HepG2 (cell line): ENCODE measurements around the gene GRAP. TPM values are rescaled to one million over a fixed set of nuclear protein-coding genes. Genes with fewer than 3 reads are reported as not detected.
A peak's percentile ranks its signal among the peaks of the same experiment; 100 is the strongest.

ENCODE experiments used
- AGO2 ChIP-seq: fragments of 200-400 bp; formaldehyde crosslinking; optimal IDR thresholded peaks from 2 replicates; pipeline ENCODE3; 2017; ENCODE audit warnings: mild to moderate bottlenecking, low read depth, low read length, moderate library complexity
- CHCHD3 ChIP-seq: sonication (generic); formaldehyde crosslinking; IDR thresholded peaks from 2 replicates; pipeline ENCODE4 v1.8.0; 2022; ENCODE audit warnings: mild to moderate bottlenecking, missing genetic modification reagents, moderate library complexity
- HNF1A ChIP-seq, 2 experiments: sonication (generic) in 1 of 2; formaldehyde crosslinking in 1 of 2; IDR thresholded peaks; 2 replicates each; pipeline versions ENCODE4 v1.4.0 to v1.6.1; 2016 to 2020; ENCODE audit warnings: borderline replicate concordance in 1 of 2, low read depth in 1 of 2, mild to moderate bottlenecking in 1 of 2, missing genetic modification reagents in 1 of 2
- HOMEZ ChIP-seq: IDR thresholded peaks from 2 replicates; pipeline ENCODE4 v1.6.1; 2016; ENCODE audit warnings: low read depth
- IKZF5 ChIP-seq: IDR thresholded peaks from 2 replicates; pipeline ENCODE4 v1.6.1; 2018; ENCODE audit warnings: missing genetic modification reagents, mild to moderate bottlenecking, missing compliant biosample characterization
- NFE2L2 ChIP-seq: fragments of 150-350 bp; IDR thresholded peaks from 2 replicates; pipeline ENCODE4 v1.6.1; 2014; ENCODE audit warnings: low read length
- RCOR2 ChIP-seq: IDR thresholded peaks from 2 replicates; pipeline ENCODE4 v1.6.1; 2016; ENCODE audit warnings: missing biosample characterization, missing genetic modification reagents
- SKI ChIP-seq: fragments of 450-650 bp; IDR thresholded peaks from one replicate; pipeline ENCODE4 v1.6.1; 2018; ENCODE audit warnings: mild to moderate bottlenecking; ENCODE audit not compliant: partially characterized antibody
- ZBED4 ChIP-seq: sonication (generic); formaldehyde crosslinking; IDR thresholded peaks from 2 replicates; pipeline ENCODE4 v1.4.0; 2020; ENCODE audit warnings: missing genetic modification reagents, borderline replicate concordance
- ZNF205 ChIP-seq: IDR thresholded peaks from 2 replicates; pipeline ENCODE4 v1.6.1; 2018; ENCODE audit warnings: missing biosample characterization, missing genetic modification reagents
- ZNF264 ChIP-seq: sonication (generic); formaldehyde crosslinking; IDR thresholded peaks from 2 replicates; pipeline ENCODE4 v1.4.0; 2020; ENCODE audit warnings: missing genetic modification reagents
- ZNF33A ChIP-seq: sonication (generic); formaldehyde crosslinking; IDR thresholded peaks from 2 replicates; pipeline ENCODE4 v1.5.1; 2020; ENCODE audit warnings: missing genetic modification reagents, mild to moderate bottlenecking, moderate library complexity, borderline replicate concordance
- ZNF570 ChIP-seq: sonication (generic); formaldehyde crosslinking; IDR thresholded peaks from 2 replicates; pipeline ENCODE4 v1.4.0; 2020; ENCODE audit warnings: mild to moderate bottlenecking, missing genetic modification reagents, borderline replicate concordance
- ZNF605 ChIP-seq: sonication (generic); formaldehyde crosslinking; IDR thresholded peaks from 2 replicates; pipeline ENCODE4 v1.8.0; 2022; ENCODE audit warnings: mild to moderate bottlenecking, missing genetic modification reagents
- ZNF670 ChIP-seq: sonication (generic); formaldehyde crosslinking; IDR thresholded peaks from 2 replicates; pipeline ENCODE4 v1.8.0; 2022; ENCODE audit warnings: mild to moderate bottlenecking, missing genetic modification reagents, borderline replicate concordance
- ZNF746 ChIP-seq: sonication (generic); formaldehyde crosslinking; IDR thresholded peaks from 2 replicates; pipeline ENCODE4 v1.8.0; 2022; ENCODE audit warnings: mild to moderate bottlenecking, missing genetic modification reagents
- ZNF75D ChIP-seq: sonication (generic); formaldehyde crosslinking; IDR thresholded peaks from 2 replicates; pipeline ENCODE4 v1.8.1; 2023; ENCODE audit warnings: missing genetic modification reagents, mild to moderate bottlenecking, borderline replicate concordance
- ZNF776 ChIP-seq: sonication (generic); formaldehyde crosslinking; IDR thresholded peaks from 2 replicates; pipeline ENCODE4 v1.4.0; 2020; ENCODE audit warnings: mild to moderate bottlenecking, missing genetic modification reagents
- polyA plus RNA-seq, 8 experiments: library from polyadenylated mRNA; depleted of rRNA in 3 of 8; stranded (reverse) in 7 of 8; unstranded in 1 of 8; fragments of >200 nt; fragmentation: Illumina TruSeq in 4 of 8; extraction: Trizol in 4 of 8; gene quantifications; 2 replicates each; pipeline versions ENCODE4 v1.2.1 to v1.2.3, GENCODE V29; 2011 to 2016; ENCODE audit warnings: low read depth in 4 of 8, missing spikeins in 1 of 8, mixed read lengths in 1 of 8; ENCODE audit not compliant: insufficient read depth in 1 of 8
- total RNA-seq, 5 experiments: library from RNA; depleted of rRNA; stranded (reverse); fragments of >200 nt; fragmentation: Illumina TruSeq; extraction: Trizol; gene quantifications; 2 replicates each; pipeline ENCODE4 v1.2.3, GENCODE V29; 2016; ENCODE audit warnings: low read depth in 1 of 5

GRAP gene
- total and polyA plus RNA-seq, 2 of the 13 experiments (the other 11 are each of a cell fraction or from before 2014, with no cell fraction given): 0.77 to 1.7 TPM

- TF ChIP-seq ZNF746 (CRISPR knock-in tag) (peak; percentile 52; the same call in 1 of the 2 replicates), AGO2 (peak; percentile 84), ZNF75D (CRISPR knock-in tag) (no peak), NFE2L2 (peak; percentile 15; the same call in 1 of the 2 replicates), ZNF33A (CRISPR knock-in tag) (no peak), ZBED4 (CRISPR knock-in tag) (peak; percentile 56; the same call in 1 of the 2 replicates), ZNF605 (peak; percentile 32; the same call in 1 of the 2 replicates), IKZF5 (0 out of 2 replicates have a peak, but pooled peaks have one; percentile 18), RCOR2 (CRISPR knock-in tag) (peak; percentile 58; the same call in 1 of the 2 replicates), ZNF776 (CRISPR knock-in tag) (no peak), ZNF205 (CRISPR knock-in tag) (peak; percentile 87), SKI (peak; percentile 41), ZNF264 (peak; percentile 100), ZNF670 (CRISPR knock-in tag) (no peak; the same call in 1 of the 2 replicates), HOMEZ (CRISPR knock-in tag) (0 out of 2 replicates have a peak, but pooled peaks have one; percentile 11), HNF1A (IDR thresholded peaks at IDR 0.05; ENCODE audit: low read depth) (no peak), HNF1A (CRISPR knock-in tag; IDR thresholded peaks at IDR 0.05; ENCODE audit: borderline replicate concordance) (no peak), ZNF570 (no peak), CHCHD3 (CRISPR knock-in tag) (no peak)
Observed at GRCh38 chr17:18981642-18982424, 64.9 kb downstream of the GRAP start (continued).
